ENCODE results near the gene HMCN1. TPM values are rescaled to one million over a fixed set of nuclear protein-coding genes. Genes with fewer than 3 reads are reported as not detected.

The HMCN1 gene
- polyA plus RNA-seq, 1 donor from 2014 or later = 0.66 TPM

DNA sequence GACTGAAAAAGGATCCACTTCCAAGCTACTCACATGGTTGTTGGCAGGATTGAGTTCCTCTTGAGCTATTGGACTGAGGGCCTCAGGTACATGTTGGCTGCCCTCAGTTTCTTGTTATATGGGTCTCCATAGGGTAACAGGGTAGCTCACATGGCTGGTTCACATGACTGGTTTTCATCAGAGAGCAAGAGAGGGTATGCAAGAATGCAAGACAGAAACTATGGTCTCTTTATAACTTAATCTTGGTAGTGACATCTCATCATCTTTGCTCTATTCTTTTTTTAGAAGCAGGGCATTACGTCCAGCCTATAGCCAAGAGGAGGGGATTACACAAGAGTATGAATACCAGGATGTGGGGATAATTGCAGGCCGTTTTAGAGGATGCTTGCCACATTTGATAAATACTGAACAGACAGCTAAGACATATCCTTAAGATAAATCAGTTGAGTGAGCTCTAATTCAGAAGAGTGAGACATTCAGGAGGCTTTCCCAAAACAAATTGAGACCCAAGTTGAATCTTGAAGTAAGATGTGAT lies 100.2 kb downstream of the HMCN1 start:
- Histone ChIP-seq H3K4me3 (ENCODE audit: low read length) (no peak overlapping the region), H3K79me2 (replicated peaks; ENCODE audit: insufficient read depth, low read length) (no peaks in the 10 kb centered on the region), H4K20me1 (ENCODE audit: insufficient read depth) (no peaks in the 10 kb centered on the region), H3K4me2 (ENCODE audit: low read length) (no peak overlapping the region), H3K36me3 (ENCODE audit: insufficient read depth, low read length) (no peaks in the 10 kb centered on the region), H3K9me2 (ENCODE audit: insufficient read depth, low read length) (no peaks in the 10 kb centered on the region), H3F3A (ENCODE audit: insufficient read depth, low read length, poor library complexity, severe bottlenecking) (no peaks in the 10 kb centered on the region), H3K27ac (ENCODE audit: low read length) (no peak overlapping the region), H2AFZ (ENCODE audit: low read depth, low read length) (no peak overlapping the region), H3K9ac (ENCODE audit: low read length) (no peak overlapping the region), H3K27me3 (ENCODE audit: insufficient read depth, low read depth, low read length) (no peaks in the 10 kb centered on the region), H3K9me3 (ENCODE audit: low read length) (no peaks in the 10 kb centered on the region)
- TF ChIP-seq, protein P1, sequence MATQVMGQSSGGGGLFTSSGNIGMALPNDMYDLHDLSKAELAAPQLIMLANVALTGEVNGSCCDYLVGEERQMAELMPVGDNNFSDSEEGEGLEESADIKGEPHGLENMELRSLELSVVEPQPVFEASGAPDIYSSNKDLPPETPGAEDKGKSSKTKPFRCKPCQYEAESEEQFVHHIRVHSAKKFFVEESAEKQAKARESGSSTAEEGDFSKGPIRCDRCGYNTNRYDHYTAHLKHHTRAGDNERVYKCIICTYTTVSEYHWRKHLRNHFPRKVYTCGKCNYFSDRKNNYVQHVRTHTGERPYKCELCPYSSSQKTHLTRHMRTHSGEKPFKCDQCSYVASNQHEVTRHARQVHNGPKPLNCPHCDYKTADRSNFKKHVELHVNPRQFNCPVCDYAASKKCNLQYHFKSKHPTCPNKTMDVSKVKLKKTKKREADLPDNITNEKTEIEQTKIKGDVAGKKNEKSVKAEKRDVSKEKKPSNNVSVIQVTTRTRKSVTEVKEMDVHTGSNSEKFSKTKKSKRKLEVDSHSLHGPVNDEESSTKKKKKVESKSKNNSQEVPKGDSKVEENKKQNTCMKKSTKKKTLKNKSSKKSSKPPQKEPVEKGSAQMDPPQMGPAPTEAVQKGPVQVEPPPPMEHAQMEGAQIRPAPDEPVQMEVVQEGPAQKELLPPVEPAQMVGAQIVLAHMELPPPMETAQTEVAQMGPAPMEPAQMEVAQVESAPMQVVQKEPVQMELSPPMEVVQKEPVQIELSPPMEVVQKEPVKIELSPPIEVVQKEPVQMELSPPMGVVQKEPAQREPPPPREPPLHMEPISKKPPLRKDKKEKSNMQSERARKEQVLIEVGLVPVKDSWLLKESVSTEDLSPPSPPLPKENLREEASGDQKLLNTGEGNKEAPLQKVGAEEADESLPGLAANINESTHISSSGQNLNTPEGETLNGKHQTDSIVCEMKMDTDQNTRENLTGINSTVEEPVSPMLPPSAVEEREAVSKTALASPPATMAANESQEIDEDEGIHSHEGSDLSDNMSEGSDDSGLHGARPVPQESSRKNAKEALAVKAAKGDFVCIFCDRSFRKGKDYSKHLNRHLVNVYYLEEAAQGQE (IDR thresholded peaks at IDR 0.05; ENCODE audit: borderline replicate concordance) = no peak

DNA sequence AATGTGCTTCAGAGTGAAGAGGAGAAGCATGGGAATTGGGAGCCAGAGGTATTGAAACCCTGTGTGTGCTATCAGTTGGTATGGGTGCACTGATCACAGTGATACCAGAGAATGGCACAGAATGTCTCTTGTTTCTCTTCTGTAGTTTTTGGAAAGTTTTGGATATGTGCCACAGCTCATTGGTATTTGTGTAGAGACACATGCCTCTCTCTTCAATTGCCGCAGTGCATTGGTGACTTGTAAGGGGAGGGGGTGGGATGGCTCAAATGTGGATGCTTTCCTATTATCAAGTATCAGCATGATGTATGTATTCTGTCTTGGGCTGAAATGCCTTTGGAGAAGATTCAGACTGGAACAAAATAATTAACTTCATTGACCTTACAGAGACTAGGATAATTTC lies 101.0 kb downstream of the HMCN1 start:
- H3K36me3 ChIP-seq (ENCODE audit: insufficient read depth, low read length) = no peaks in the 10 kb centered on the region

DNA sequence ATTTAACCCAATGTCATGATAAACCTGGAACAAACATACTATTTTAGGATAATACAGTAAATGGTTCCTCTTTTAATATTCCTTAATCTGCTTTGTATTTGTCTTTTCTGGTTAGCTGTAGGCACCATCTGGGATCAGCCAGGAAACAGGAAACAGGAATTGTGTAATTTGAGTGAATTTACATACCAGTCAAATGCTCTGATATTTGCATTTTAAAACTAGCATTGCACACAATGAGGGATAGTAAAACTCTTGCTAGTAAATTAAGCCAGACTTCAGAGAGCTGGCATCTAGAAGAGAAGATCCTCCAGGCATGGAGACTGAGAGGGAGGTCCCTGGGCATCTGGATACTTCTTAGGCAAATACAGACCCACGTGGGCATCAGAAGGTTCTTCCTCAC lies 103.5 kb downstream of the HMCN1 start:
- Histone ChIP-seq H3K36me3 (ENCODE audit: insufficient read depth, low read length) (no peaks in the 10 kb centered on the region), H3K9me2 (ENCODE audit: insufficient read depth, low read length) (no peaks in the 10 kb centered on the region), H3K27ac (ENCODE audit: low read length) (no peak overlapping the region), H3F3A (ENCODE audit: insufficient read depth, low read length, poor library complexity, severe bottlenecking) (no peaks in the 10 kb centered on the region), H3K9me3 (ENCODE audit: low read length) (no peaks in the 10 kb centered on the region), H2AFZ (ENCODE audit: low read depth, low read length) (no peak overlapping the region), H3K27me3 (ENCODE audit: insufficient read depth, low read depth, low read length) (no peaks in the 10 kb centered on the region), H4K20me1 (ENCODE audit: insufficient read depth) (no peaks in the 10 kb centered on the region), H3K4me3 (ENCODE audit: low read length) (no peak overlapping the region), H3K4me2 (ENCODE audit: low read length) (no peak overlapping the region), H3K79me2 (replicated peaks; ENCODE audit: insufficient read depth, low read length) (no peaks in the 10 kb centered on the region), H3K9ac (ENCODE audit: low read length) (no peak overlapping the region)
- TF ChIP-seq CTCF (IDR thresholded peaks at IDR 0.05; ENCODE audit: poor library complexity, severe bottlenecking) (no peak), SMC3 (conservative IDR thresholded peaks at IDR 0.05; ENCODE audit: poor library complexity) (no peak), POLR2AphosphoS5 (IDR thresholded peaks at IDR 0.05) (no peak), EP300 (conservative IDR thresholded peaks at IDR 0.05; ENCODE audit: poor library complexity, severe bottlenecking) (no peak), MXI1 (conservative IDR thresholded peaks at IDR 0.05; ENCODE audit: poor library complexity, severe bottlenecking) (no peak), TAF1 (IDR thresholded peaks at IDR 0.05; ENCODE audit: low read depth) (no peak)
- TF ChIP-seq, protein P1 (IDR thresholded peaks at IDR 0.05; ENCODE audit: borderline replicate concordance) = no peak

More for the DNA sequence above, 101.0 kb downstream of the HMCN1 start:
- Histone ChIP-seq H3K9me2 (ENCODE audit: insufficient read depth, low read length) (no peaks in the 10 kb centered on the region), H3K4me2 (ENCODE audit: low read length) (no peak overlapping the region), H3K4me3 (ENCODE audit: low read length) (no peak overlapping the region), H3F3A (ENCODE audit: insufficient read depth, low read length, poor library complexity, severe bottlenecking) (no peaks in the 10 kb centered on the region), H2AFZ (ENCODE audit: low read depth, low read length) (no peak overlapping the region), H3K9me3 (ENCODE audit: low read length) (no peaks in the 10 kb centered on the region), H3K27me3 (ENCODE audit: insufficient read depth, low read depth, low read length) (no peaks in the 10 kb centered on the region), H4K20me1 (ENCODE audit: insufficient read depth) (no peaks in the 10 kb centered on the region), H3K27ac (ENCODE audit: low read length) (no peak overlapping the region), H3K79me2 (replicated peaks; ENCODE audit: insufficient read depth, low read length) (no peaks in the 10 kb centered on the region), H3K9ac (ENCODE audit: low read length) (no peak overlapping the region)
- TF ChIP-seq EZH2 (IDR thresholded peaks at IDR 0.05; ENCODE audit: borderline replicate concordance, insufficient read depth, low read length, poor library complexity, severe bottlenecking) (no peak), RAD21 (conservative IDR thresholded peaks at IDR 0.05) (no peak), SMC3 (conservative IDR thresholded peaks at IDR 0.05; ENCODE audit: poor library complexity) (no peak), EP300 (conservative IDR thresholded peaks at IDR 0.05; ENCODE audit: poor library complexity, severe bottlenecking) (no peak), MXI1 (conservative IDR thresholded peaks at IDR 0.05; ENCODE audit: poor library complexity, severe bottlenecking) (no peak)
